Astrocyte of the spinal cord (primary cell): ENCODE data around the gene NPM3.

Experiments
- DNase-seq: peaks from one replicate; pipeline ENCODE4 v3.0.0; 2011; ENCODE audit warnings: low read depth, low spot score
- H3K4me3 ChIP-seq: 2 replicates; pipeline ENCODE4 v1.5.1; 2011; ENCODE audit warnings: low read depth, mild to moderate bottlenecking, low read length, moderate library complexity
- in situ Hi-C: cut with HindIII; loops from 2 replicates; pipeline ENCODE4 v1.10.0; 2017; ENCODE audit warnings: low sequenced_read_pairs
- TF ChIP-seq, protein P1 (sequence below): IDR thresholded peaks from 2 replicates; pipeline ENCODE4 v1.5.1; 2012; ENCODE audit warnings: low read depth, mild to moderate bottlenecking, low read length, inconsistent platforms

Gene NPM3

DNA sequence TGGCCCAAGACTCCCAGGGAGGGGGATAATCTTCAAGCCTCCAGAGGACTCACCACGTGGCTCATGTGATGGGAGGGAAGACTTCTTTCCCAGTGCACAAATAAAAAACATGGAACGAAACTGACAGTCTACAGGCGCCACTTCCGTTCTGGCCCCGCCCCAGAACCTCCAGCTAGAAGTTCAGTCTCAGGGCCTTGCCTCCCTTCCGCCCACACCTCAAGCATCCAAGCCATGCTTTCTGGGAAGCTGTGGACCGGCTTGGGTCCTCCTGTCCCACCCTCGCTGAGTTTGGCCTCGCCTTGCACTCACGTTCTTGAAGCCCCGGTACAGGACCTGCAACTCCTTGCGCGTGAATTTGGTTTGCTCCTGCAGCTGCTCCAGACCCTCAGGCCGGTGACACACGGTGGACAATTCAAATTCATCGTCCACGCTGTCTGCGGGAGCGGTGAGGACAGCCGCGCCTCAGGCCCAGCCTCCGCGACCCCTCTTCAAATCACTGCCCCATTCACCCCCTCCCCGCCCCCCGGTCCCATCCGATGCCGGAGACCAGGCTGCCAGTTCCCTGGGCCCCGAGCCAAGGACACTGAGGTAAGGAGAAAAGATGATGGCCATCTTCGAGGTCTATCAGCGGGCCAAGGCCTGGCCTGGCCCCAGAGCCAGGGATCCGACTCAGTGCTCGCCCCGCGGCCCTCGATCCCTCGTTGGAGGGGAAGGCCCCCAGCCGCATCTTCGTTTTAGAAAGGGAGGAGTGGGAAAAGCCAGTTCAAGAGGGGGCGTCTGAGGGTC, 45.7 kb upstream of the NPM3 start:
- TF ChIP-seq, protein P1, sequence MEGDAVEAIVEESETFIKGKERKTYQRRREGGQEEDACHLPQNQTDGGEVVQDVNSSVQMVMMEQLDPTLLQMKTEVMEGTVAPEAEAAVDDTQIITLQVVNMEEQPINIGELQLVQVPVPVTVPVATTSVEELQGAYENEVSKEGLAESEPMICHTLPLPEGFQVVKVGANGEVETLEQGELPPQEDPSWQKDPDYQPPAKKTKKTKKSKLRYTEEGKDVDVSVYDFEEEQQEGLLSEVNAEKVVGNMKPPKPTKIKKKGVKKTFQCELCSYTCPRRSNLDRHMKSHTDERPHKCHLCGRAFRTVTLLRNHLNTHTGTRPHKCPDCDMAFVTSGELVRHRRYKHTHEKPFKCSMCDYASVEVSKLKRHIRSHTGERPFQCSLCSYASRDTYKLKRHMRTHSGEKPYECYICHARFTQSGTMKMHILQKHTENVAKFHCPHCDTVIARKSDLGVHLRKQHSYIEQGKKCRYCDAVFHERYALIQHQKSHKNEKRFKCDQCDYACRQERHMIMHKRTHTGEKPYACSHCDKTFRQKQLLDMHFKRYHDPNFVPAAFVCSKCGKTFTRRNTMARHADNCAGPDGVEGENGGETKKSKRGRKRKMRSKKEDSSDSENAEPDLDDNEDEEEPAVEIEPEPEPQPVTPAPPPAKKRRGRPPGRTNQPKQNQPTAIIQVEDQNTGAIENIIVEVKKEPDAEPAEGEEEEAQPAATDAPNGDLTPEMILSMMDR, result no peak
- in situ Hi-C loops, result no loop called here

DNA sequence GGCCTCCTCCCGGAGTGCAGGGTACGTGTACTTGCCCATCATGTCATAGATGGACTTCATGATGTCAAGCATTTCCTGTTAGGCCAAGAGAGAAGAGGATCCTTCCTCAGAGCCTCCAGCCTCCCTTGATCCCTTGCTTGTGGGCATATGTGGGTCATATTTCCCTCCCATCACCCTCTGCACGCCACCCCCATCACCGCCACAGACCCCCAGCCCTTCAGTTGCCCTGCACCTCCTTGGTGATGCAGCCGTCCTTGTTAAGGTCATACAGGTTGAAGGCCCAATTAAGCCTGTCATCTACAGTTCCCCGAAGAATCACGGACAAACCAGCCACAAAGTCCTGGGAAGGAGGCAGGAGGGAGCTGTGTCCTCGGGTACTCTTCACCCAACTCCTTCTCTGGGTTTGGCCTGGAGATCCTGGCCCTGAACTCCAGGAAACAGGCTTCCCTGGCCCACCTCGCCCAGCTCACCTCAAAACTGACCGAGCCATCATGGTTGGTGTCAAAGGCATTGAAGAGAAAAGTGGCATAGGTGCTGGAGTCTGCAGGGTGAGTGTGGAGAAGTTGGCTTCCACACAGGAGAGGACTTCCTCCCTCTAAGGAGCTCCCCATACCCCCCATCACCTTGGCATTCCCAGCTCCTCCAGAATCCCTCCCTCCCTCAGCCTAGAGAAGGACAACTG, 44.8 kb upstream of the NPM3 start:
- in situ Hi-C loops, result no loop called here
- DNase-seq, result no peak
- H3K4me3 ChIP-seq, result no peak overlapping the region
- TF ChIP-seq, protein P1, result no peak

More for the DNA sequence above, 45.7 kb upstream of the NPM3 start:
- no peak for DNase-seq
- H3K4me3 ChIP-seq, result peak overlapping the region; percentile 22

GRCh38 chr10:101826852-101827434, 43.7 kb upstream of the NPM3 start:
- in situ Hi-C loops, result no loop called here
- no peak for DNase-seq
- no peak overlapping the region for H3K4me3 ChIP-seq
- TF ChIP-seq, protein P1, result no peak

DNA sequence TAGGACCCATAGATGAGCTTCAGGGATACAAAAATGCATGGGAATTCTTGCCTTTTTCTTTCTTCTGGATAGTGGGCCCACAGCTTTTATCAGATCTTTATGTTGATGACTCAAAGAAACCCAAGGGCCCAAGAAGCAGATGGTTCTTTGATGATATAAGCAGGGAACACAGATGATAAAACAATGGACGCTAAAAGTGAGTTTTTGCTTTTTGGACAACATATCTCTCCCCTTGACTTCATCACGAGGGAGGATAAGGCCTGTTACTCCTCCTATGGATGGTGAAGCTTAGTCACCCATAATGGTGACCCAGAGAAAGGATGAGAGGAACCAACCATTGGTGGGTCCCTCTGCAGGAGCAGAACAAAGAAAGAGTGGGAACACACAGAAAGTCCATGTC, 41.5 kb upstream of the NPM3 start:
- H3K4me3 ChIP-seq, result no peak overlapping the region
- DNase-seq, result no peak
- in situ Hi-C loops, result no loop called here
- TF ChIP-seq, protein P1, result no peak

- no peak for DNase-seq
- peak overlapping the region; percentile 98 for H3K4me3 ChIP-seq
- in situ Hi-C loops, result no loop called here
- TF ChIP-seq, protein P1, result no peak
Observed at GRCh38 chr10:101818872-101819633, 35.8 kb upstream of the NPM3 start.
